HG03460 (cell line): ENCODE data around the gene RRP15.

Experiments used
- ATAC-seq: cut with Tn5 transposase; IDR thresholded peaks from one replicate; pipeline ENCODE4 v1.9.1; 2021; ENCODE audit not compliant: unreplicated experiment

RRP15 gene, protein sequence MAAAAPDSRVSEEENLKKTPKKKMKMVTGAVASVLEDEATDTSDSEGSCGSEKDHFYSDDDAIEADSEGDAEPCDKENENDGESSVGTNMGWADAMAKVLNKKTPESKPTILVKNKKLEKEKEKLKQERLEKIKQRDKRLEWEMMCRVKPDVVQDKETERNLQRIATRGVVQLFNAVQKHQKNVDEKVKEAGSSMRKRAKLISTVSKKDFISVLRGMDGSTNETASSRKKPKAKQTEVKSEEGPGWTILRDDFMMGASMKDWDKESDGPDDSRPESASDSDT

DNA sequence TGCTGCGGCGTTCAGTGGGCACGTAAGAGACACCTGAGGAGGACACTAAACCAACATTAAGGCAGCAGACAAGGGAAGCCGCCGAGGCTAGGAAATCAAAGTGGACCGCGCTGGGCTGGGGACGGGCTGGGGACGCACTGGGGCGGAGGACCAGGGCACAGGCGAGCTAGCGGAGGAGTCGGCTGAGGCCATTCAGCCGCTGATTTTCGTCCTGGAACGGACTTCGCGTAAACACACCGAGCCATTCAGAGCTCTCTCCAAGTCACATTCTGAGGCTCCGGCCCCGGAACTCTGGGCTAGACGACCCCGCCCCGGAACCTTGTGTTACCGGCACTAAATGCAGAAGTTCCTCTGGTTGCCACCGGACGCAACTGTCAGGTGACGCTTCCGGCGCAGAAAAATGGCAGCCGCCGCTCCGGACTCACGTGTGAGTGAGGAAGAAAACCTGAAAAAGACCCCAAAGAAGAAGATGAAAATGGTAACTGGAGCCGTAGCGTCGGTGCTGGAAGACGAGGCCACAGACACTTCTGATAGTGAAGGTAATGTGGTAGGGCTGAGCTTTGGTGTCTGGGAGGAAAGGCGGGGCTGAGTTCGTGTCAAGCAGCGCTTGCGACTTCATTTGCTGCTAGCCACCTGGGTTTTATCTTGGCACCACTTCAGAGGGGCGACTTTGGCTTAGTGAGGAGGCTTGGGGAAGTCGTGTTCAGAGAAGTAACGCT is at the start of gene RRP15:
RRP15 (plus strand) TSS at position 377 of the 719 bp plus-strand sequence; CDS start at position 401, 24 bp downstream.
- ATAC-seq: peak; percentile 99

DNA sequence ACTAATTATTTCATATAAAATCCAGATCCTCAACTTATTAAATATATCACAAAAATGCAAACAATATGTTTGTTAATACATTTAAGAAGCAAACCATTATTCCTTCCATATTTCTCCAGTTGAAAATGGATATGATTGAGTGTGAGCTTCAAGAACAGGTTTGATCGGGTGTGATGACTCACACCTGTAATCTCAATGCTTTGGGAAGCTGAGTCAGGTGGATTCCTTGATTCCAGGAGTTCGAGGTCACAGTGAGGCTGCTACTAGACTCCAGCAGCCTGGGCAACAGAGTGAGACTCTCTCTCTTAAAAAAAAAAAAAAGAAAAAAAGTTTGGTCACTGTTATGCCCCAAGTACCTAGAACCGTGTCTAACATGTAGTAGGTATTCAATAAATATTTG is 42.9 kb upstream of the RRP15 start:
- ATAC-seq: no peak

DNA sequence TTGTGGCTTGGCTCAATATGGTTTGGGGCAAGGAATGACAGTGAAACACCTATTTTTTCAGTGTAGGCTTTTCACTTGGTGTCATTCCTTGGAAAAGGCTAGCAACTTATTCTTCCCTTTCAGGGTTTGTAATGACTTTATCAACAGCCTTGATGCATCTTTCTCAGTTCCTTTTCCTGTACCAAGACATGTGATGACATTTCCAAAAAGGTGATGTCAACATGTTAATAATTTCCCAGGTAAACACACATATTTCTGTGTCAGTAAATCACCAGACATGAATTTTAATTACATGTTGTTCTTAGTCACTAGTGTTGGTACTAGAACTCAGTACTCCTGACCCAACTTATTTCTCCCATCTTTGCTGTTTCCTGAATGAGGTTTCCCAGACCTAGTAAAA is 37.8 kb upstream of the RRP15 start:
- ATAC-seq: peak; percentile 58

DNA sequence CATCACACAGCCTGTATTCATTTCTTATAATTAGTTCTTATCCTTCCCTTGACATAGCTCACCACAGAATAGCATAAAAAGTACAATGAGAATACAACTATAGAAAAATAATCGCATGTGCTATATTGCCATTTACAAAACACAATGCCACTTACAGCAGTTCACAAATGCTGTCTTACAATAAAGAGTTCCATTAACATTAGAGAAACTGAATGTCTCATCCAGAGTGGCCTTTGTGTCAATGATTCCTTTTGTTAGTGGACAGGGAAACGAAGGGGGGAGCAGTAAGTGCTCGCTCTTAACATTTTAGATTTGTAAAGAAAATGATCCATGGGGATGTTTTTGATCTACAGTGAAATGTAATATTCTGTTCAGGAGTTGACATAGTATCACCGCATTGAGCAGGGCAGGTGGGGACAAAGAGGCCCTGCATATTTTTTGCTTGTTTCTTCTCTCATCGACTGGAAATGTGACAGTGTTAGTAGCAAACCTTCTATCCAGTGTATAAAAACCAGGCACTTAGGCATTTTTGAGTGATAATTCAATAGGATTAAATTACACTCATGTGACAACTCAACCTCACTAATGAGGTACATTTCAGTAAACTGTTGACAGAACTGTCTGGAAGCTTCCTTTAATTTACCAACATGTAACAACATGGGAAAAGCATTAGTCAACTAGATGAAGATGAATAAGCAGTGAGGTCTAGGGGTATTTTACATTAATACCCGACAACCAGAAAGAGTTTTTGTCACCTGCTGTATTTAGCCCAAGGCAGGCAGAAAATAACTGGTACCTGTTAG is 35.6 kb upstream of the RRP15 start:
- ATAC-seq: no peak

DNA sequence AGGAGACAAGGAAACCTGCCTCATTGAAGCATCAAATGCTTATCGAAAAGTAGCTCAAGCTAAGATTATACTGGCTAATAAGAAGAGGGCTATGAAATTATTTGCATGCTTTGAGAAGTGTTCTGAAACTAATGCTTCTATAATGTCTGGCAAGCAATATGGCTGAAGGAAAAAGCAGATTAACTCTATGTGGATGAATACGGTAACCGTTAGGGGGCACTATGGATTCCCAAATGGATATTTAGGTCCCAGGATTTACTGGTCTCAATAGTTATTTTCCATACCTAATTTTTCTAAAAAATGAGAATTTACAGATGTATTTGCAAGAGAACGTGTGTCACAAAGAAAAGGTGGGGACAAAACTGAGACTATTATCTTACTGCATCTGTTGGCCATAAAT is 34.6 kb upstream of the RRP15 start:
- no peak for ATAC-seq

DNA sequence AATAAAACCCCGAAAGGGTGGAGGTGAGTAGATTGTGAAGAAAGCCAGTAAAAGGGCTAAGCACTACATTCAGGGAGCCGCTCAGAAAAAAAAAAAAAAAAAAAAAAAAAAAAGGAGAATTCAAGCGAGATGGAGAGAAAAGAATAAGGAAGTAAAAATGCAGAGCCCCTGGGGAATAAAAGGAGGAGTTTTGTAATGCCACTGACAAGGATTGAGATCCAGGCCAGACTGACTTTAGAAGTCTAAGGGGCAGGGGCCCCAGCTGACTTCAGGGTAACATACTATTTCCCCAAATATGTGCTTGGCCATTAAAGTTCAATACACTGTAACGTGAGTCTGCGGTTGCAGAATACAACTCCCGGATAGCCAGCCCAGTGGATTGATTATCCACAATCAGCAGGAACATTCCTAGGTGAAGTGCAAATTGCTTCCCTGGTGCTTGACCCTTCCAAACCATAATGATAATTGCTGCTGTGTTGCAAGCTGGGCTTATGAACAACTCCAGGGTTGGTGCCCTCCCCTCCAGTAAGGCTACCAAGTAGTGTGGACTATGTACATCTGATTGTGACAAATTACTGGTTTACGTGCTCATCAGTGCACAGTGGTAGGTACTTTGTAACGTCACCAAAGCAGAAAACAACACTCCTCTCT is 30.7 kb upstream of the RRP15 start:
- ATAC-seq: no peak

DNA sequence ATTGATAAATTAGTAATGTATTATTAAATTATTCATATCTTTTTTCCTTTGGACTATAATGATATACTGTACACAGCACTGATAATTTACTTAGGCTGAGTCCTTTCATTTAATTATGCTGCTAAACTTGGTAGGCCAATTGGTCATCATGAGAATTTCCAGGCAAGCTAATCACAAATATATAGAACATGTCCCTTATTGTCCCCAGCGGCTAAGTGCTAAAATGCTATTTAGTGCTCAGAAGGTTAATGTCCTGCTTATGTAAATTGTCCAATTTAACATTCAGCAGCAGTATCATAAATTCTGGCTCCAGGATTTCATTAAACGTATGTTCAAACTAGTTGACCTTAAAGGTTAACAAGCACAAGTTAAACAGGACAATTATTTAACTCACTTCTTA is 30.0 kb upstream of the RRP15 start:
- no peak for ATAC-seq

DNA sequence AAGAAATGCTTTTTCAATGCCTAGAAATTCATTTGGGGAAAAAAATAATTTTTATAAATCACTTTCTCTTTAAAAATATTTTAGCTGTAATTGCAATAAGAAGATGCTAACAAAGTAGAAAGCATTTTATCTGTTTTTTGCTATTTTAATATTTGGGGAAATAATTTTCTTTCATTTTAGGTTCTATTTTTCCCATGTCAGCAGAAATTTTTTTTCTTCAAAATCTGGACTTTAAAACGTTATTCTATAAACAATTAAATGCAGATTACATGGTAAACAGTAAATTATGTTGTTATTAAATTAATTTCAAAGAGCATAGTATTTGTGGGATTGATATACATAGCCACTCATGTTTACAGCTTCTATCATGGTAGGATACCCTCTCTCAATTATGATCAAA is 27.7 kb upstream of the RRP15 start:
- ATAC-seq: no peak

DNA sequence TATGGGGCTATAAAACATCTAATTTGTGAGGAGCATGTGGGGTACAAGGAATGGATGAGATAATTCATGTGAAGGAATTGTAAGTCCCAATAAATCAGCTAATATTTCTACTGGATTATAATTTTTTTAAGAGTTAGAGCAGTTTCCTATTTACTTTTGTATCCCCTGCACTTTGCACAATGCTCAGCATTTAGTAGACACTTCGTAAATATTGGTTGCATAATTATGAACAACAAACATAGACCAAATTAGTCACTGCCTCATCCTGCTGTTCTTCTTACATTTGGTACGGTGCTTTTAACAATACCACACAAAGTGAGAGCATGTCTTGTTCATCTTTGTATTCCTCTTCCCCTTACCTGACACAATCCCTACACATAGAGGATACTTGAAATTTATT is 27.1 kb upstream of the RRP15 start:
- ATAC-seq: no peak

DNA sequence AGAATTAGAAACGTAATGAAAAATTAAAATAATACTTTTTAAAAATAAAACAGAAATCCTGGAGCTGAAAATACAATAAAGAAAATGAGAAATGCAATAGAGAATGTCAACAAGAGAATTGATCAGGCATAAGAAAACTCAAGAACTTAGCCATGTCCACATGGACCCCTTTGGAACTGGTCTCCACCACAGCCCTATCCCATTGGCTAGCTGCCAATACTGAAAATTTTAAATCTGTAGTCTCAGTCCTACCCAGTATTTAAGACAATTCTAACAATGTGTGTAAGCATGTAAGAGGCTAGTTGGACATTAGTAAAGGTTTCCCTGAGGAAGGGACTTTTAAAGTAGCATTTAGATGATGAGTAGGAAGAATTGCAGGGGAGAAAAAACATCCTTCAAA is 25.8 kb upstream of the RRP15 start:
- no peak for ATAC-seq

DNA sequence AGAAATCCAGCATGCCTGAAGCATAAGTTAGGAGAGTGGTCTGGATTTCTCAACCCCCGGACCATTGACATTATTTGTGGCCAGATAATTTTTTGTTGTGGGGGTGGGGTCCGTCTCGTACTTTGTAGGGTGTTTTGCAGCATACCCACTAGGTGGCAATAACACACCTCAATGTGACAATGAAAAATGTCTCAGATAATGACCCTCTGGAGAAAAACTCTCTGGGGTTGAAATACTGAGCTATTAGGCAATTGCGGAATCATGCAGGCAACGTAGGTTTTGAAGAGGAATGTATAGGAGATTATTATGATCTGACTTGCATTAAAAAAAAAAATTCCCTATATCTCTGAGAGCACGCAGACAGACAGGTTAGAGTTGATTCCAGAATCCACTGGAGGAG is 25.3 kb upstream of the RRP15 start:
- no peak for ATAC-seq

DNA sequence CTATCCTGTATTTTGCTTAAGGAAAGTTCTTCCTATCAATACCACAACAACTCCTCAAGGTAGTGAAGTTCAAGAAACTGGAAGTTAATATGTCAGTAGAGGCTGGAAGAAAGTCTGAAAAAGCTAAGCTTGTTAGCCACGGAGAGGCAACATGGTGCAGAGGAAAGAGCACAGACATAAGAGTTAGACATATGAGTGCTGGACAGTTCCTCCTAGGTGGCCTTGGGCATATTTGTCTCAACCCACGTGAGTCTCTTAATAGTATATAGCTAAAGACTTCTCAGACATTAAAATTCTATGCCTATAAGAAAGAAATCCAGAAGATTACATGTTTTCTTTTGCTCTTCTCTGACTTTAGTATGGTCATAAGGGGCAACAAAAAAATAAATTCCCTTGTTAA is 22.8 kb upstream of the RRP15 start:
- ATAC-seq: no peak

DNA sequence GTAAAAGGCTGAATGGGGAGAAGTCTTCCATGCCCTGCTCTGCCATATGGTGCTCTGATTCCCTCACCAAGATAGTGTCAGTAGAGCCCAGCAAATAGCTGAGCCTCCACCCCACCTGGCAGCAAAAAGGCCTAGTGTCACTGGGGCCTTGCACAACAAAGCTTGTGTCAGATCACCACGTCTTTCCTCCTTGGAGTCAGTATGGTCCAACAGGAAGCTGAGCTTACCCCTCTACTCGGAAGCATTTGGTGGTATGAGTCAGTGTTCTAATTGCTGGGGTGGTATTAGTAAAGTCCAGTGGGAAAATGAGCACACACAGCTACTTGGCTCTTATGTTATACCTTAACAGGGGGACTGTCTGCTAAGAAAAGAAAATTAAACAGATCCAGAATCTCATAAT is 18.7 kb upstream of the RRP15 start:
- no peak for ATAC-seq

DNA sequence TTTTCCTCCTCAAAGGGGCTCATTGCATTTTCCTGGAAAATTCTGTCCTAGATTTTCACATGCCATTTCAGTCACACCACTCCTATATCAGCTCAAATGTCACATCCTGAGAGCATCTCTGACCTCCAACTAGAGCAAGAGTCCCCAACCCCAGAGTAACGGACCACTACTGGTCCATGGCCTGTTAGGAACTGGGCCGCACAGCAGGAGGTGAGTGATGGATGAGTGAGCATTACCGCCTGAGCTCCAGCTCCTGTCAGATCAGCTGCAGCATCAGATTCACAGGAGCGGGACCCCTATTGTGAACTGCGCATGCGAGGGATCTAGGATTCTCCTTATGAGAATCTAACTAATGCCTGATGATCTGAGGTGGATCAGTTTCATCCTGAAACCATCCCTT is 12.7 kb upstream of the RRP15 start:
- no peak for ATAC-seq

DNA sequence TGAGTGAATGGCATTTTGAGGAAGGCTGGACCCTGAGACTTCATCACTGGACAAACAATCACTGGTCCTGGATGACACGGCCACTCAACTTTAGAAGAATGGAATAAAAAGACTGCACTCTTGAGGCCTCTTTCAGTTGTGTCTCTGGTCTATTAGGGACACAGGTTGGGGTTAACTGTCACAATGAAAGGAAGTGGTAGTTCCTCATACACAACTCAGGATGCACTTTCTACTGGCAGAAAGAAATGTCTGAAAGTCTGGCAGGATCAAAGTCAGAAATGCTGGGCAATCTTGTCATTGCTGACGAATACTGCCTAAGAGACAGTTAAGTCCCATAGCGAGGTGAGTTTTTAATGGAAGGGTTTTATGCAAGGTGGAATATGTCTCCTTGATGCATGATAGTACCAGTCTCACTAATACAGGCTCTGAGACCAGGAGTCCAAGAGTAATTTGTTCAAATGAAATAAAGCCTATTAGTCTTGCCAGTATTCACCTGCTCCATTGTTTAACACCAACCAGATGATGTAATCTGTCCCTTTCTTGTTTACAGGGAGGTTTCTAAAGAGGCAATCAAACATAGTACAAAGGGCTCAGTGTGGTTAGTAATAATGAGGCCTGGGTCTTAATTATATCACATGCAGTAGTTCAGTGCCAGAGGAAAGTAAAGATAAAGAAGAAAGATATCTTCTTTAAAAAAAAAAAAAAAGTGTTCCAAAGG is 11.2 kb upstream of the RRP15 start:
- ATAC-seq: no peak

DNA sequence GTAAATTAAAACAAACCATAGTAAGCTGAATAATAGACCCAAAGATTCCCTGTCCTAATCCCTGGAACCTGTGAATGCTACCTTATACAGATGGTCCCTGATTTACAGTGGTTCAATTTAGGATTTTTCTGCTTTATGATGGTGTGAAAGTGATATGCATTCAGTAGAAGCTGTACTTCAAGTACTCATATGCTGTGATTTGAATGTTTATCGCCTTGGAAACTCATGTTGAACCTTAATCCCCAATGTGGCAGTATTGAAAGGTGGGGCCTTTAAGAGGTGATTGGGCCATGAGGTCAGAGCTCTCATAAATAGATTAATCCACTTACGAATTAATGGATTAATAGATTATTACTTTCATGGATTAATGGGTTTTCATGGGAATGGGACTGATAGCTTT is 10.6 kb upstream of the RRP15 start:
- ATAC-seq: no peak

DNA sequence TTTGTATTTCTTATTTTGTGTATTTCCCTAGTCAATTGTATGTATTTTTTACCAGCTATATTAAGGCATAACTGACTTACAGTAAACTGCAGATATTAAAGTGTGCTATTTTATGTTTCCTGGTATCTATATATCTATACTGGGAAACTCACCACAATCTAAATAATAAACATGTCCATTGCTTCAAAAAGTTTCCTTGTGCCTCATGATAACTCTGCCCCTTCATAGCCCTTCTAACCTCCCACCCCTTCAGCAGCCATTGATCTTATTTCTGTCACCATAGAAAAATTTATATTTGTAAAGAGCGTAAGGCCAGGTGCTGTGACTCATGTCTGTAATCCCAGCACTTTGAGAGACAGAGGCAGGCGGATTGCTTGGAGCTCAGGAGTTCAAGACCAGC is 9.3 kb upstream of the RRP15 start:
- ATAC-seq: no peak

DNA sequence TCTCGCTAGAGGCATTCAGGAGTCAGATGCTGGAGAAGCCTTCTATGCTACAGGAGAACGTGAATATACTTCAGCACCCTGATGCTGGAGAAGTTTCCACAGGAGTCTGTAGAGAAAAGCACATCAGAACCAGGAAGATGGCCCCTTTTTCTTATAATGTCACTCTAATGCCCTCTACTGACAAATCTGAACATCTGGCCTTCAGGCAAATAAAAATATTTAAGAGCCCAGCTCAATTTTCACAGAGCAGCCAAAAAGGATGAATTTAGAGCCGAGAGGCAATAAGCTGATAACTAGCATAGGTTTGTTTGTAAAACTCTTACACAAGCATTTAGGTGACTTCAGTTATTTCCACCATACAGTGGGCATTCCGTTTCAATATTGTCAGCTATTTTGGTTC is 3.8 kb upstream of the RRP15 start:
- ATAC-seq: no peak

DNA sequence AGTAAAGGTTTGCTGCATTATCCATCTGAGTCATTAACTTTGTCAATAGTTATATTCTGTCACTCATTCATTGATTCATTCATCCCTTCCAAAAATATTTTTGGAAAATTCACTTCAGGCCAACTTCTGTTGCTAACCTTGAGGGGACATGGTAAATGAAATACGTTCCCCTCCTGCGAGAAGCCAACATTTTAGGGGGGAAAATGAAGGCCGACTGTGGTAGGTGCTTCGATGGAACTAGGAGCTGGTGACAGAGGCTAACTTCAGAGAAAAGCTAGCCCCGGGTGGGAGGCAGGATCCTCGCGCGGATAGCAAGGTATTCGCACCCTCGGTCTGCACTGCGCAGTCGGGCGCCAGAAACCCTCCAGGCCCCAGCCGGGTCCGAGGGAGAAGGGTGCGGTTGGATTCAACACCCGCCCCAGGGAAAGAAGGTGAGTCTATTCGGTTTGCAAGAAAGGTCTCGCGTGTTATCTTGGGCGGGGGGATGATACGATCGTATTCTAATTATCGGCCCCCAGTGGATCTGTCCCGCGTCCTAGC is 646 bp upstream of the RRP15 start:
- peak; percentile 21 for ATAC-seq

DNA sequence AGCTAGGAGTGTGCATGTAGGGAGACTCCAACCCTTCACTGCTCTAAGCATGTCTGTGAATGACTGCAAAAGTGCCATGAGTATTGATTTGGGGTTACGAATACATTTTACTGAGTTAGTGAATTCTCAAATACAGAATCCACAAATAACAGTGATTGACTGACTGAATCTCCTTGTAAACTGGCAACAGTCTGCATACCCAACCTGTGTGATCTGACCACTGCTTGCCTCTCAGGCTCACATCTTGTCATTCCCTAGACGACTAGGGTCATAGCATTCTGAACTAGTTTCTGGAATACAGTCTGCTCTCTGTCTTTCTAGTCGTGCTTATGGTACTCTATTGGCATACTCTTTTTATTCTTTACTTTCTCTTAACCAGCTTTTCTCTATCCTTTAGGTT is 7.4 kb downstream of the RRP15 start:
- ATAC-seq: no peak

DNA sequence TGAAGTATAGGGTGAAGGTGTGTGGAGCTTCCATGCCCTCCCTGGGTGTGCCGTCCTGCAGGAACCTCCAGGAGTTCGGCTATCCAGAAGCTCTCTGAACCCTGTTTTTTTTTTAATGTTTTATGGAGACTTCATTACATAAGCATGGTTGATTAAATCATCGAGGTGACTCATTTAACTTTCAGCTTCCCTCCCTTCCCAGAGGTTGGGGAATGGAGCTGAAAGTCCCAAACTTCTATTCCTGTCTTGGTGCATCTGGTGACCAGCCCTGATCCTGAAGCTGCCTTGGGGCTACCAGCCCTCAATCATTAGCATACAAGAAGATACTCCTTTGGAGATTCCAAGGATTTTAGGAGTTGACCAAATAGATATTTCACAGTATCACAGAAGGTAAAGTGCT is 9.5 kb downstream of the RRP15 start:
- ATAC-seq: no peak
